Left colon (tissue), 2 donors: ENCODE results near the gene DHX16. TPM values are rescaled to one million over a fixed set of nuclear protein-coding genes. Genes with fewer than 3 reads are reported as not detected.

Experiments used
- ATAC-seq: fragments of 200-7000 bp; cut with Tn5 transposase; one replicate; pipeline ENCODE4 v1.9.1; 2020; ENCODE audit warnings: mild to moderate bottlenecking, moderate library complexity
- DNase-seq, 2 donors: peaks; one replicate each; pipeline ENCODE4 v3.0.0-alpha.2; 2020
- intact Hi-C, 2 donors: fragments of 100-400 bp; cut with DNase I in 1 of 2; cut with micrococcal nuclease in 1 of 2; formaldehyde crosslinking; loops; one replicate each; pipeline versions ENCODE4 v1.11.2 to v1.14.0; 2022; cut with DNase I, micrococcal nuclease
- total RNA-seq, 2 donors: library from RNA; stranded (reverse); fragmentation: NEBNext Ultra II Directional; extraction: Animal tissue kit (Norgen Biotek cat#: 25700); gene quantifications; one replicate each; pipeline ENCODE4 v1.2.1, GENCODE V29; 2021
- donor health status: DM: no; HTN: no; CAD: no.
- donor health status: DM: yes; HTN: yes; CAD: no.

Gene DHX16
- total RNA-seq, 2 donors from 2014 or later = 27.8 to 34.8 TPM

DNA sequence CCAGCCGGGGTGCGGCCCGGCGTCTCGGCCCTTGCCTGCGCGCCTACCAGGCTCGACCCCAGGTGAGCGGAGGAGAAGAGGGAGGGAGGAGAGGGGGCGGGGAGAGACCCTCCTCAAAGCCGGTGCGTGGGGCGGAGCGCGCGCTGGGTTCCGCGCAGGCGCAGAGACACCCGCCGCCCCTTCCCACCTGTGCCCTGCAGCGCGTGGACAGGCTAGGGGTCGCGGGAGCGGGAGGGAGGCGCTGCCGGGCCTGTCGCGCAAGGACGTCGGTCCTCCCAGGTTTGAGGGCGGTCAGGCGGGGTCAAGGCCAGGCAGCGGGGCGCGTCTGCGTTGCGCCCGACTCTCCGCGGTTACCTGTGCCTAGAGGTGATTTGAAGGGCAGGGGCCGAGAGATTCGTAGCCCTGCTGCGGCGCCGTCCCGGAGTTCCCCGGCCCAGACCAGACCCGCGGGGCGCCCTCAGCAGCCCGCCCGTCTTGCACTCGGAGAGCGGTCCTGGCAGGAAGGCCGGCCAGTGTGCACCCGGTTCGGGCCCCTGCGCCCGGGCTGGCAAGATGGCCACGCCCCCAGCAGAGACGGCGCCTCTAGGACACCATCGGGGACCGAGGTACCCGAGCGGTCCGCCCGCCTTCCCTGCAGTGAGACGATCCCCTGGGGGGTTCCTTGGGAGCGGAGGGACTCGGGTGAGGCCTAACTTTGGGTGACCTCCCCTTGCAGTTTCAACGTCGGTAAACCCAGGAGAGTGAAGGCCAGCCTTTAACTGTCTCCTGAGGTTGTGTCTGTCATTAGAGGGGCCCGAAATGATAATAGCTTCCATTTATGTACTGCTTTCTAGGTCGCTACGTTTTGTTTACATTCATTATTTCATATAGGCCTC, 25.3 kb downstream of the DHX16 start:
- intact Hi-C loops = no loop called here
- ATAC-seq (peak; percentile 68), DNase-seq (peak; percentile 74 to 85)

DNA sequence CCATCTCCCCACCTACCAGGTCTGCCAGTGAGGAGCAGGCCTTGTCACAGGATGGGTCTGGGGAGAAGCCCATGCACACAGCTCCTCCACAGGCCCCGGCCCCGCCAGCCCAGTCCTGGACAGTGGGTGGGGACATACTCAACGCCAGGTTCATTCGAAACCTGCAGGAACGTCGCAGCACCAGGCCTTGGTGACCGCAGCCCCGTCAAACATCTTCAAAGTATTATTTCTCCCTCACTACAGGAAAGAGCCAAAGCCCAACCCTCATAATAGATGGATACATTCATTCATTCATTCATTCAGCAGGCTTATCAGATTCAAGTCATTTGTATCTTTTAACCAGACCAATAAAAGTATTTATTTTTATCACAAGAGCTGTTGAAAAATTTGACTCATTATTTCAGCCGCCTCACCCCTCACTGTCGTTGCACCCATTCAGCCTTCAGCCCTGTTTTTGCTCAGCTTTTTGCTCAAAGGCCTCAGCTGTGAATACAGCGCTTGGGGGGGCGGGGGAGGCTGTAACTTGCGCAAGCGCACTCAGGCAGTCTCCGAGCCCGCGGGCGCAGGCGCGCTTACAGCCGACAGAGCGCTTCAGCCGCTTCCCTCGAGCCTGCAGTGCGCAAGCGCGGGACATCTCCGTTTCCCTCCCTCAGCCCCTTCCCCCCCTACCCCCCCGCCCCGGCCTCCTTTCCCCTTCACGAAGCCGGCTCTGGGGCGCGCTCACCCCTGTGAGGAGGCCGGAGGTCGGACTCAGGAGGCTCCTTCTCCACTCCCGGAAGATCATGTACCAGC, 26.2 kb downstream of the DHX16 start, which contains the start of gene C6orf136:
Gene C6orf136, plus strand, starts transcription at position 684 of the 792 bp plus-strand sequence. Its CDS starts 99 bp downstream, at position 783.
- ATAC-seq (peak; percentile 73), DNase-seq (peak; percentile 95 to 96)
- intact Hi-C loops = no loop called here

DNA sequence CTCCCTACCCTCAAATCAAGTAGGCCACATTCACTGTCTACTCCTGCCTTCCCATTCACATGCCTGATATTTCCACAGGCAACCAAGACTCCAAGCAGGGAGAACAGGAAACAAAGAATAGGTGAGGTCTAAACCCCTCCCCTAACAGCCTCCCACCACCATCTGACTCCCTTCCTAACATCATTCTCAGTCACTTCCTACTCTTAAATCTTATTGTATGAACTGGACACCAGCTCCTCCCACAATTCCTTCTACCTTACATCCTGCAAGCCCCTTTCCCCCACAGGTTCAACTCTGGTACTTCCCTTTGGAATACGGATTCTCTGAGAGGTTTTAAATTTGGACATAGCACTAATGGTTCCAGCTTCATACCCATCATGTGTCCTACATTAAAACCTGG, 26.8 kb downstream of the DHX16 start:
- intact Hi-C loops = no loop called here
- no peak for ATAC-seq
- DNase-seq = no peak

DNA sequence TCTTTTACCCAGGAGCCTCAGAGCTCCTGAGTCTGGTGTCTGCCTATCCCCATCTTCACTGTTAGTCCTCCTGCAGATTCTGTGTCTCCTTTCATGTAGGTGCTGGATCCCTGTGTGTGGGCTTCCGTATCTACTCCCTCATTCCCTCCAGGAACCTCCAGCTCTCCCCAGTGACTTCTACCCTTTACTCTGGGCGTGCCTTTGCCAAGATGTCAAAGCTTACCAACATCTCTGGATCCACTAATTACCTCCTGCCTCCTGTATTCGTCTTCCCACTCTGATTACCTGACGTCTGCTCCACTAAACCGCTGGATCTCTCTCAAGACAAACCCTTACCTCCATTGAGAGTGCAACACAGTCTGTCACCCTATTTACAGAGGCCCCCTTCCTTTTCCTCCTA, 28.0 kb downstream of the DHX16 start:
- DNase-seq (no peak), ATAC-seq (peak; percentile 6)
- intact Hi-C loops = no loop called here

DNA sequence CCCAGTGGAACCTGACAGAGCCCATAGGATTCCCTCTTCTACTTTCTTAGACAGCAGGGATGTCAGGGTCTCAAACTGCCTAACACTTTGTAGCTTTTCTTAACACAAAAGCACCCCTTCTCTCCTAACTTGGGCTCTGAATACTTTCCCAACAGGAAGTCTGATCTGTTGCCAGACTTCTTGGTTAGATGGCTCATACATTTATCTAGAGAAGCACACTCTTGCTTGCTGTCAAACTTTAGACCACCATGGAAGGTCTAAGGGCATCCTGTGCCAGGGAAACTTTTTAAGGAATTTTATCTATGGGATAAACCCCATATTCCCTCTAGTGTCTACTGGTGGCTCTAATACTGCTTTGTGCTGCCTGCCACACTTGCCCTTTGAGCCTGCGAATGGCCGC, 29.1 kb downstream of the DHX16 start:
- DNase-seq (no peak), ATAC-seq (no peak)
- intact Hi-C loops = no loop called here

DNA sequence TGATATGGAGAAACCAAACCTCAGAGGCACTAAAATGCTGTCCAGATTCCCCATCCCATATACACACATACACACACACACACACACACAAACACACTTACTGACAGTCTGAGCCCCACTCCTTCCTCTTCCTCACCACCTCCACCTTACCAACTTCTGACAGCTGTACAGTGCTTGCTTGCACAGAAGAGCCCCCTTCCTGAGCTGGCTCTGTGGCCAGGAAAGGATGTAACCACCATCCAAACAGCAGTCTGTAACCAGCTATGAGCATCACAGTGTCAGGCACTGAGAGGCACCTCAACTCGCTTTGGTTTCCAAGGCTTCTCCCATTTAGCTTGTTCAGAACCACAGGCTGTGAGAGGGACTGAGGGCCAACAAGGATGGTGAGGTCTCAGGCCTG, 31.8 kb downstream of the DHX16 start:
- DNase-seq (no peak), ATAC-seq (no peak)
- intact Hi-C loops = no loop called here

DNA sequence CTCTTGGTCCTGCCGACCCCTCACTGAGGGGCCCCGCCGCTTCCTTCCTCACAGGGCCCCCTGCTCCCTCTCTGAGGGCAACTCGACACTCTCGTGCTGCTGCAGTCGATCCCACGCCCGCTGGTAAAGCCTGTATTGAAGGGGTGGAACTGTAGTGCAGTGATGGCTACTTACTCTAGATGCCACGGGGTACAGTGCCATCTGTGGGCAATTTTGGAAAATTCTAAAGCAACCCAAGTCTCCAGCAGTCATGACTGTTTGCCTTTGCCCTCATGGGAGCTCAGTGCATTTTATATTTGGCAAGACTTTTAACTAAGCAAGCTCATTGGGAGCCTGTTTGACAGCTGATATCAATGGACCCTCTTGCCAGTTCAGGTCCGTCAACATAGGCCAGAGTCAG, 32.3 kb downstream of the DHX16 start:
- DNase-seq (no peak), ATAC-seq (peak; percentile 18)
- intact Hi-C loops = no loop called here

DNA sequence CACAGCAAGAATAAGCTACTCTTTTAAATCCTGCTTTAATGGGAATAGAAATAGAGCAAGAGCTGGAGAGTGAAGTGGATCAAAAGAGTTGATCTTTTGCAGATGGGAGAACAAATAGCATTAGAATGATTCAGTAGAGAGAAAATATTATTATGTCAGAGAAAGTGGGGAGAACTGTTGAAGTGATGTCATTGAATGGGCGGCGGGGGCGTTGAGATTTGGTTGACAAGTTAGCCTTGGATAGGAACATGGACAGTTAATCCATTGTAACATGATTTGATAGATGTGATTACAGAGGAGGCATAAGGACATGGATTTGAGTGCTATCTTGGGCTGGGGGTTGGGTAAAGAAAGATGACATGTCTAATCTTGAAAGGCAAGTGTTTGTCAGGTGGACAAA, 37.0 kb downstream of the DHX16 start:
- intact Hi-C loops = no loop called here
- no peak for DNase-seq
- no peak for ATAC-seq

DNA sequence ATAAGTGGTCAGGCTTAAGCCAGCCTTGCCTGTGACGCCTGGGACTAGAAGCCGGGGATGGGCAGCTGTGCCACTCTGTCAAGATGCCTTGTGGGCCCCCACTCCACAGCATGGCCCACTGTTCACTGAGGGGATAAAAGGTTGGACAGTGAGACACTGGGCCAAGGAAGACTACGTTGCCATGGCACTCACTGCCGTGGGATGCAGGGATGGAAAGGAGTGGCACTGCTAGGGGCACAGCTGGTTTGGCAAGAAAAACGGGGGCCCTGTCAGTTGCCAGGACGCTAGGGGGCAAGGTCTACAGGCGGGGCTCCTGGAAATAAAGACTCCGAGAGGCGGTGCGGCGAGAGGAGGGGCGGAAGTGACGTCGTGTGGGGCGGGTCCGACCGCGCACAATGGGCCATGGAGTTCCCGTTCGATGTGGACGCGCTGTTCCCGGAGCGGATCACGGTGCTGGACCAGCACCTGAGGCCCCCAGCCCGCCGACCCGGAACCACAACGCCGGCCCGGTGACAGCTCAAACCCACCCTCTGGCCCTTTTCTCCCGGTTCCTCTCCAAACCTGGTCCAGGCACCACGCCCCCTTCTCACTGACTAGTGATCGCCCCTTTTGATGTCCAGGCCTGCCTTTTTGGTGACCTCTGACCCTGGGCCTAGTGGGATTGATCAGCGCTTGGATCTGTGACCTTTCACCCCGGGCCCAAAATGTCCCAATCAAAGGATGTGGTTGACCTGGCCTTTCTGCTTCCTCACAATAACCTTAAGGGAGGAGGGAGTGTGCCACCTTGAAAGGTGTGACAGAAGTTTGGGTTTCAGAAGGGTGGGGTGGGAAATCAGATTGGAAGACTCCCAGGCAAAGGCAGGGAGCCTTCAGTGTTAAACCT, 46.1 kb downstream of the DHX16 start, which contains the start of gene ATAT1:
Gene ATAT1, plus strand, starts transcription at position 391 of the 883 bp plus-strand sequence.
- intact Hi-C loops = no loop called here

DNA sequence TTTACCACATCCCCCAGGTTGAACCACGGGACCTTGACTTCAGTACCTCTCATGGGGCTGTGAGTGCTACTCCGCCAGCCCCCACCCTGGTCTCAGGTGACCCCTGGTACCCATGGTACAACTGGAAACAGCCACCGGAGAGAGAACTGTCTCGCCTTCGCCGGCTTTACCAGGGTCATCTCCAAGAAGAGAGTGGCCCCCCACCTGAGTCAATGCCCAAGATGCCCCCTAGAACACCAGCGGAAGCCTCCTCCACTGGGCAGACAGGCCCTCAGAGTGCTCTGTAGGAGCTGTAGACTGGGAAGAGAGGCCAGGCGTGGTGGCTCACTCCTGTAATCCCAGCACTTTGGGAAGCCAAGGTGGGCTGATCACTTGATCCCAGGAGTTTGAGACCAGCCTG, 47.3 kb downstream of the DHX16 start:
- no peak for ATAC-seq
- intact Hi-C loops = no loop called here
- no peak for DNase-seq

More for the DNA sequence above, 46.1 kb downstream of the DHX16 start, which contains the start of gene ATAT1:
- peak; percentile 94 to 95 for DNase-seq
- ATAC-seq = peak; percentile 97

DNA sequence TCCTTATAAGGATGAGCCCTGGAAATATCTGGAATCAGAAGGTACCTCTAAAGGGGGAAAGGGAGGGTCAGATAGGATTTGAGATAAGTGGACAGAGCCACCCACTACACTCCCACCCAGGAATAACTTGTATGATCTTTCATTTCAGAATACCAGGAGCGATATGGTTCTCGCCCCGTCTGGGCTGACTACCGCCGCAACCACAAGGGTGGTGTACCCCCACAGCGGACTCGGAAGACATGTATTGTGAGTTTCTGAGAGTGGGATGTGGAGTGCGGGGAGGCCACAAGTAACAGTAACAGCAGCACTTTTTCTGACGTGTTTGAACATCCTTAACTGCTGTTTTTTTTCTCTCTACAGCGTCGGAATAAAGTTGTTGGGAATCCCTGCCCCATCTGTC, 53.2 kb downstream of the DHX16 start:
- intact Hi-C loops = no loop called here
- DNase-seq (no peak), ATAC-seq (no peak)

DNA sequence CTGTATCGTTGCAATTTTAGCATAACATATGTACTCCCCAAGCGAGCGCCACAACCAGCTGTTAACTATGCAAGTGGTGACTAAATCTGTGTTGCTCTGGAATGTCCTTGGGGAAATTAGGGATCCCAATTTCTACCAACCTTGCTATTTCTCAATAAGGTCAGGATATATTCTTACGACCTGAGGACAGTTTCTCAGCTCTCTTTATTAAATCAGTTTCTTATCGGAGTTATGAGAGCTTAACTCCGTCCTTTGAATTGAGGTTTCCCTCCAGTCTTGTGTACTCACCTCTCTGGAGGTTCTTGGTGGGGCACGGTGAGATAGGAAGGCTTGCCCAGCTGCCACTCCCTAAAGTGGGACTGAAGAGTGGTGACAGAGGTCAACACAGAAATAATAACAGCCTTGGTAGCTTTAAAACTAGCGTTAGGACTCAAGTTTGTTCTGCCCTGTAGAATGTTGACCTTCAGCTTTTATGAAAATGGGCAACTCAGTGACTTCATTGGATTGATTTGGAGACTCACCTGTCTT, 54.5 kb downstream of the DHX16 start:
- intact Hi-C loops = no loop called here
- DNase-seq (peak; percentile 55), ATAC-seq (peak; percentile 47)

DNA sequence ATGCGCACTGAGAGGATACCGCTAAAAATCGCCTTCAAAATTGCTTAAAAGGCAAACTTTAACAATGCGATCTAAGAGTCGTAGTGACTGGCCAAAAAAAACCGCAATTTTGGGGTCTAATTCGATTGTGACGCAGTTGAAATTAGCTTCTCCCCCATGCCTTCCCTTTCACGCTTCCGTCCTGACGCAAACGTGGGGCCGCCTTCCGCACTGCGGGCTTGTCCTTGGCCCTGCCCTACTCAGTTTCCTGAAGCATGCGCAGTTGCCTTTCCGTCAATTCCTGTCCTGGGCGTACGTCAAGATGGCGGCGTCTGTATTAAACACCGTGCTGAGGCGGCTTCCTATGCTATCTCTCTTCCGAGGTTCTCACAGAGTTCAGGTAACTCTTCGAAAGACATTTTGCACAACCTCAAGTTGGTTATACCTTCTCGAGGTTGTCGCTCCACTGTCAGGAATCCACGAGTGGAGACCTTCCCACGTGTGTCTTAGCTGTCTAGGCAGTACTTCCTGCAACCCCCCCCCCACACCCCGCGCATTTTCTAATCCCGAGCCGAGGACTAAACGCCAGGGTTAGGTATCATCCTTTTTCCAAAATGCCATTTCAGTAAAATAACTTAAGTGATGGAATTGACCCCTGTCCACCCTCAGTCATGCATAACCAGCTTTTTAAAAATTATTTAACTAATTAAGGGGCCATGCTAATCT, 55.1 kb downstream of the DHX16 start, which contains the start of gene MRPS18B:
Gene MRPS18B, plus strand, starts transcription at position 276 of the 705 bp plus-strand sequence. Its CDS starts 26 bp downstream, at position 302.
- ATAC-seq = peak; percentile 74
- intact Hi-C loops = no loop called here
- peak; percentile 97 to 99 for DNase-seq

DNA sequence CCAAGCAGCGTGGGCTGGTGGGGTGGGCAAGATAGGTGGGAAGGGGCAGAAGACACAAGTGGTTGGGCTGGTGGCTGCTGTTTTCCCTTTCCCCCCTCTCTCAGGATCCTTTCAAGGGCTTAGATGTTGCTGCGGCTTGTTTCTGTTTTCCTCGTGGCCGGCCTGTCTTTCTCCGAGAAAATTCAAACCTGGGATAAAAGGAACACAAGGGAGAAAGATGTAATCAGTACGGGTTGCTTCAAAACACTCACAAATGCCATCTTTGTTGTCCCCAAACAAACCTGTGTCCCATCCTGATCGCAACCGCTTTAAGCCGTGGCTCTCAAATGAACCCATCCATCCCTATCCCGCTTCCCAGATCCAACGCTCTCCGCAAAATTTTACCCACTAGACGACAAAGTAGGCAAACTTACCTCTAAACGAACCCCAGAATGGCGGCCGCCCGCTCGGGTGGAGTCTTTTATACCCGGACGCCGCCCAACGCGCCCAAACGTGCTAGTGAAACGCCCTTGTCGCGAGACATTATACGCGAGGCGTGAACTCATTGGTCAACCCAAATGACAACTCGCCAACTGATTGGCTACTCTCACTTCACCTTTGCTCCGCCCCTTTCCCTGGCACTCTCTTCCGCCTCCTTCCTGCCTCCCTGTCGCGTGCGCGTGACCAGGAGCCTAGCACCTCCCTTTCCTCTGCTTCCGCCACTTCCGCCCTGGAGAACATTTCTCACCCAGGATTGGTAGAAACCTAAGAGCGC, 55.8 kb downstream of the DHX16 start, which contains the start of gene PPP1R10:
Gene PPP1R10, minus strand, starts transcription at position 433 of the 754 bp plus-strand sequence. CDS start 7,299 bp downstream, outside the sequence.
- ATAC-seq (peak; percentile 76), DNase-seq (peak; percentile 97 to 100)
- intact Hi-C loops = no loop called here

DNA sequence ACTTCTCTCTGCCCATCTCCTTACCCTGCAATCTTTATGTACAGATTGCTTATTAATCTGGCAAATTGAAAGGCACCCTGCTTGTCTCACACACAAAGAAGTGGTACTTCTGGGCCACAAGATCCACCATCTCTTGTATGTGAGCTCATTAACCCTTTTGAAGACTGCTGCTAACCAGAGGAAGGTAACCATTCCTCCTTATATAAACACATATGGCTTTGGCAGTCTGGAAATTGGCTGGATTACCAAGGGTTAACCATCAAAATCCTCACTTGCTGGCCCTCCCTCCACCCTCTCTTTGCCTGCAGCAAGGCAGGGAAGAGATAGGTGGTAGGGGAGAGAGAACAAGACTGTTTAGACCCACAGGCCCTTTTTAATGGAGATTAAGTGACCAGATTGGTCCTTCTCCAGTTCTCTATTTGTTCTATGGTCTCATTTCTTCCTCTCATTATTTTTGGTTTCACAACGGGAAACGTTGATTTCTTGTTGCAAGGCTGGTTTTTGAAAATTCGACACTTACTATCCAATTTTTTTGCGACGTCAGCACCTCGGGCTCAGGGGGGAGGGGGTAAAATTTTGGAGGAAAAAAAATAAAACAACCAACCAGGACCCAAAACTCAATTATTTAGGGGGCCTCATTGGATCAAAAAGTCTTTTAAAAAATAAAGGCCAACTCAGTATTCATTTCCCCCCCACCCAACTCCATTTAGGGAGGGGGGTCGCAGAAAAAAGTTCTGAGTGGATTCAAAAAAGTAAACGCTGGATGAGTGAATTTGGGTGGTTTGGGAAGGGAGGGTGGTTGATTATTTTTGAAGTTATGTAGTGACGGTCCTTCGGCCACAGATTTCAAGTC, 56.6 kb downstream of the DHX16 start:
- intact Hi-C loops = no loop called here
- no peak for DNase-seq
- ATAC-seq = peak; percentile 5
